AG09319 (cell line): ENCODE results near the gene WAPL.

Experiments
- DNase-seq: peaks from one replicate; pipeline ENCODE4 v3.0.0-alpha.2; 2010; ENCODE audit warnings: low read depth; ENCODE audit errors: extremely low read depth
- TF ChIP-seq, protein P1 (sequence below): IDR thresholded peaks from 2 replicates; pipeline ENCODE4 v1.5.1; 2011; ENCODE audit warnings: low read depth, mild to moderate bottlenecking, inconsistent platforms, low read length, moderate library complexity

The WAPL gene

DNA sequence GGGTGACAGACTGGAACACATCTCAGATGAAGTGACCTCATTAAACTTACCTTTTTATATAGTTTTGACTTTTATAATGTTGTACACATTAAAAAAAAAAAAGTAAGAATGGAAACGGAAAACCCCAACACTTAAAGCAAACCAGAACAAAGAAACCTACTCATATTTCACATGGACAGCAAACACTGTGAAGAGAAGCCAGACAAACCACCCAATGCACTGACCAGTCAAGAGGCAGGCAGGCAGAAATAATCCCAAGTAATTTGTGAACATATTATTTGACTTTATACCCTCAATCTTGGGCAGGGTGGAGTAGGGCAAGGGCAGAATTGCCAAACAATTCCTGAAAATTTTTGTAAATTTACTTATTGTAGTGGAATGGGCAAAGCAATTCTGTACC is 39.8 kb downstream of the WAPL start:
- no peak for DNase-seq

DNA sequence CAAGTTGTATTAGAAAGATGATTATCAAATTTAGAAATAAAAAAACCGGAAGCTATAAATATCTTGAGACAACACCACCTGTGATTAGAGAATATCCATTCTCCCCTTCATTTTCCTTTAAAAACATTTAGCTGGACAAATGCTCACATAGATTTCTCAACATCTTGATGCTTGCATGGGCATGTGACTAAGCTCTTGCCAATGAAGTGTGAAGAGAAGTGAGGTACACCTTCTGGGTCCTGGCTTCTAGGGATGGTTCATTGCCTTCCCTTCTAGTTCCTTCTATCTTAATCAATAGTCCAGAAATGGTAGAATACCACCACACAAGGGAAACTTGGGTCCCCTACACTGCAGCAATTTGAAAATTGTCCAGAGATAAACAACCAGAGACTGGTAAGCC is 41.0 kb downstream of the WAPL start:
- TF ChIP-seq, protein P1, sequence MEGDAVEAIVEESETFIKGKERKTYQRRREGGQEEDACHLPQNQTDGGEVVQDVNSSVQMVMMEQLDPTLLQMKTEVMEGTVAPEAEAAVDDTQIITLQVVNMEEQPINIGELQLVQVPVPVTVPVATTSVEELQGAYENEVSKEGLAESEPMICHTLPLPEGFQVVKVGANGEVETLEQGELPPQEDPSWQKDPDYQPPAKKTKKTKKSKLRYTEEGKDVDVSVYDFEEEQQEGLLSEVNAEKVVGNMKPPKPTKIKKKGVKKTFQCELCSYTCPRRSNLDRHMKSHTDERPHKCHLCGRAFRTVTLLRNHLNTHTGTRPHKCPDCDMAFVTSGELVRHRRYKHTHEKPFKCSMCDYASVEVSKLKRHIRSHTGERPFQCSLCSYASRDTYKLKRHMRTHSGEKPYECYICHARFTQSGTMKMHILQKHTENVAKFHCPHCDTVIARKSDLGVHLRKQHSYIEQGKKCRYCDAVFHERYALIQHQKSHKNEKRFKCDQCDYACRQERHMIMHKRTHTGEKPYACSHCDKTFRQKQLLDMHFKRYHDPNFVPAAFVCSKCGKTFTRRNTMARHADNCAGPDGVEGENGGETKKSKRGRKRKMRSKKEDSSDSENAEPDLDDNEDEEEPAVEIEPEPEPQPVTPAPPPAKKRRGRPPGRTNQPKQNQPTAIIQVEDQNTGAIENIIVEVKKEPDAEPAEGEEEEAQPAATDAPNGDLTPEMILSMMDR, result no peak
- DNase-seq, result no peak

More for the DNA sequence above, 39.8 kb downstream of the WAPL start:
- TF ChIP-seq, protein P1, result no peak

DNA sequence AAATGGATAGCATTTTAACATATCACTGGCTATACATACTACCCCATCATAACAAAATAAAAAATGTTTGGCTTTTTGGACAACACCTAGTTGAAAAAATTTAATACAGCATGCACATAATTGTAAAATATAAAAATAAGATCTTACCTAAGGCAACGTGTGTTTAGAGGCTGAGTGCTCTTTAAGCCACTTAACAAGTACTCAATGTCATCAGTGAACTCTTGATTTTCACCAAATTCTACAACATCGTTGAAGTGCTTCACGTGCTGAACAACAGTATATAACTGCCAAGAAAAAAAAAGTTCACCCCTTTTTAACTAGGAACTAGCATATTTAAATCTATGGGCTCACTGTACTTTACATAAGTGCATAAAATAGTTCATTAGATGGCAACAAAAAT is 49.5 kb downstream of the WAPL start:
- TF ChIP-seq, protein P1, result no peak
- DNase-seq, result no peak

DNA sequence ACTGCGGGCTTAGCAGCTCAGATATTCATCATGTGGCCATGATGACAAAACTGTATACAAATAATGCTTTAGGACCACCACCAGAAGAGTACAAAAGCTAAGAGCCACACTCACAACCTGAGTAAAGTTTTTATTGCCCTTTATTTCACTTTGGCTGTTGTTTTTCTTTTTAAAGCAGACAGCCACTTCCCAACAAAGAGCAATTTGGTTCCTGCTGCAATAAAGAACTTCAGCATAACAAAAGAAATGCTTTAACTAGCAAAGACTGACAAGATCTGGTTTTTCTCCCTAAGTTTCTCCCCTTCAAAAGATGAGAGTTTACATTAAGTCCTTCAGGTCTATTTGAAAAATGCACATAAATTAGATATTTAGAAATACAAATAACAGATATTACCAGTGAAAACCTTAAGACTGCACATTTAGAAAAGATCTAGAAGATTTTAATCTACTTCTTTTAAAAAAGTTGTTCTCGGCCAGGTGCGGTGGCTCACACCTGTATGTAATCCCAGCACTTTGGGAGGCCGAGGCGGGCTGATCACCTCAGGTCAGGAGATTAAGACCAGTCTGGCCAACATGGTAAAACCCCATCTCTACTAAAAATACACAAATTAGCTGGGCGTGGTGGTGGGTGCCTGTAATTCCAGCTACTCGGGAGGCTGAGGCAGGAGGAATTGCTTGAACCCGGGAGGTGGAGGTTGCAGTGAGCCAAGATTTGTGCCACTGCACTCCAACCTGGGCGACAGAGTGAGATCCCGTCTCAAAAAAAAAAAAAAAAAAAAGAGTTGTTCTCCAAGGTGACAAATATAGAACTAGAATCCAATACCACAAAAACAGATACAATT is 59.4 kb downstream of the WAPL start:
- no peak for DNase-seq

DNA sequence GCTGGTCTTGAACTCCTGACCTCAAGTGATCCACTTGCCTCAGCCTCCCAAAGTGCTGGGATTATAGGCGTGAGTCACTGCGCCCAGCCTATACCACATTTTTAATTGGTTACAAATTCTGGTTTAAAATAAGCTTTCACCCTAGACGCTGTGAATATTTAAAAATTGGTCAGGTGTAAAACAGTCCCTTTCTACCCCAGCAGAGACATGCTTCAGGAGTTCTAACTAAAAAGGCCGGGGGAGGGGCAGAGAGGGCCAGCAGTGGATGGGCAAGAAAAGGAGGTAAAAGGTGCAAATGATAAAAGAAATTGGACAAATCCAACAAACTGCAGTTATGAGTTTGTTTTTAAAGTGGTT is 70.0 kb downstream of the WAPL start:
- TF ChIP-seq, protein P1, result no peak
- DNase-seq, result no peak

More for the DNA sequence above, 59.4 kb downstream of the WAPL start:
- TF ChIP-seq, protein P1, result no peak

DNA sequence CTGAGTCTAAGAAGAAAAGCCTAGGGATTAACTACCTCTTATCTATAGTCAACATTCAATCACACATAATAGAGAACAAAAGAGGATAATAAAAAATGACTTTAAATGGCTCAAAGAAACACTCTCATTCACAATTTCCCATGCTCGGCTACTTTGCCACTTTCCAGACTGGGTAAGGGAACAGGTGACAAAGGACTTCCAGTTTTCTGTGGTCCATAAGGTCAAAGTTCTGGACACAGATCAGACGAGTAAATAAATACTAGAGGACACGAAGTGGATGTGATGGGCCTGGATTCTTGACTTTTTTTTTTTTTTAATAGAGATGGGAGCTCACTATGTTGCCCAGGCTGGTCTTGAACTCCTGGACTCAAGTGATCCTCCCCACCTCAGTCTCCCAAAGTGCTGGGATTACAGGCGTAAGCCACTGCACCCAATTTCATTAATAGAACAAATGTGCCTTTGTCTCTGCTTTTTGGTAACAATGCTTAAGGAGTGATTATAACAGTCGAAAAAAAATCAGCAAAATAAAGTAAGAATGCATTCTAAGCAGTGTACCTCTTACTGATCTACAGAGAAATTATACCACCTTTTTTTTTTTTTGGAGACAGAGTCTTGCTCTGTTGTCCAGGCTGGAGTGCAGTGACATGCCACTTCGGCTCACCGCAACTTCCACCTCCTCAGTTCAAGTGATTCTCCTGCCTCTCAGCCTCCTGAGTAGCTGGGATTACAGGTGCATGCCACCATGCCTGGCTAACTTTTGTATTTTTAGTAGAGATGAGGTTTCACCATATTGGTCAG is 70.6 kb downstream of the WAPL start:
- TF ChIP-seq, protein P1, result no peak
- DNase-seq, result no peak

DNA sequence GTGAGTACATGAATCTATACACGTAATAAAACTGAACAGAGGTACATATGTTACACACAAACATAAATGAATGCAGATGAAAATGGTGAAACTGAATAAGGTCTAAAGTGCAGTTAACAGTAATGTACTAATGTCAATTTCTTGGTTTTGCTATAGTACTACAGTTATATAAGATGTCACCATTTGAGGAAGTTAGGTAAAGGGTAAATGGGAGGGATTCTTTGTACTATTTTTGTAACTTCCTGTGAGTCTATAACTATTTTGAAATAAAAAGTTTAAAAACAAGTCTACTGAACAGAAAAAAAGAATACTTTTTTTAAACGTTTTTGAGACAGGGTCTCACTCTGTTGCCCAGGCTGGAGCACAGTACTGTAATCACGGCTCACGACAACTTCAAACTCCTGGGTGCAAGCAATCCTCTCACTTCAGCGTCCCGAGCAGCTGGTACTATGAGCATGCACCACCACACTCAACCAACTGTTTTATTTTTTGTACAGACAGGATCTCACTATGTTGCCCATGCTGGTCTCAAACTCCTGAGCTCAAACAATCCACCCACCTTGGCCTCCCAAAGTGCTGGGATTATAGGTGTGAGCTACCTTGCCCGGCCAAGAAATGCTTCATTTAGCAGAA is 71.5 kb downstream of the WAPL start:
- TF ChIP-seq, protein P1, result no peak
- DNase-seq, result no peak
